ENCODE results near the gene EMP1. TPM values are rescaled to one million over a fixed set of nuclear protein-coding genes. Genes with fewer than 3 reads are reported as not detected.

EMP1 gene
- total RNA-seq, 1 donor from 2014 or later, result not detected

GRCh38 chr12:13200841-13201240 lies 4.3 kb downstream of the EMP1 start:
- H3K4me3 Mint-ChIP-seq, result no peak overlapping the region
- no peaks in the 10 kb centered on the region for H3K9me3 Mint-ChIP-seq
- H3K4me1 Mint-ChIP-seq, result peaks cover 25% of the 10 kb centered on the region
- DNase-seq (no peak), ATAC-seq (ENCODE audit: low read depth) (no peak)
- TF ChIP-seq CTCF (IDR thresholded peaks at IDR 0.05), result no peak
- peaks cover 46% of the 10 kb centered on the region for H3K27me3 Mint-ChIP-seq
- no peak overlapping the region for H3K27ac Mint-ChIP-seq
- POLR2A ChIA-PET, result no interaction called here
- CTCF ChIA-PET, result interaction anchor here (2.3 kb wide), 1 partner anchor 11 kb away, joined by 12 read pairs; no protein-coding TSS in a partner anchor
- intact Hi-C loops (cut with micrococcal nuclease), result no loop called here
- no peaks in the 10 kb centered on the region for H3K36me3 Mint-ChIP-seq (ENCODE audit: low read depth)

GRCh38 chr12:13203034-13203922 lies 6.8 kb downstream of the EMP1 start:
- CTCF ChIA-PET, result interaction anchor here (1.2 kb wide), 1 partner anchor 287 kb away, joined by 3 read pairs; no protein-coding TSS in a partner anchor
- ATAC-seq (ENCODE audit: low read depth), result no peak

GRCh38 chr12:13204428-13204827 lies 7.9 kb downstream of the EMP1 start:
- no peaks in the 10 kb centered on the region for H3K36me3 Mint-ChIP-seq (ENCODE audit: low read depth)
- H3K27ac Mint-ChIP-seq, result no peak overlapping the region
- ATAC-seq (ENCODE audit: low read depth), result no peak
- CTCF ChIA-PET, result interaction anchor here (1.0 to 1.2 kb wide), 2 partner anchors 180 to 288 kb away, joined by 3 read pairs; no protein-coding TSS in a partner anchor
- no peaks in the 10 kb centered on the region for H3K9me3 Mint-ChIP-seq
- peaks cover 44% of the 10 kb centered on the region for H3K27me3 Mint-ChIP-seq
- POLR2A ChIA-PET, result no interaction called here
- DNase-seq, result no peak
- H3K4me3 Mint-ChIP-seq, result no peak overlapping the region
- no peak for TF ChIP-seq CTCF (IDR thresholded peaks at IDR 0.05)
- intact Hi-C loops (cut with micrococcal nuclease), result no loop called here
- H3K4me1 Mint-ChIP-seq, result peaks cover 2% of the 10 kb centered on the region

More at GRCh38 chr12:13203034-13203922, 6.8 kb downstream of the EMP1 start:
- Mint-ChIP-seq H3K36me3 (ENCODE audit: low read depth) (no peaks in the 10 kb centered on the region), H3K27ac (no peak overlapping the region), H3K4me1 (peaks cover 4% of the 10 kb centered on the region), H3K9me3 (no peaks in the 10 kb centered on the region), H3K4me3 (no peak overlapping the region), H3K27me3 (peaks cover 44% of the 10 kb centered on the region)
- POLR2A ChIA-PET, result no interaction called here
- intact Hi-C loops (cut with micrococcal nuclease), result no loop called here
- no peak for TF ChIP-seq CTCF (IDR thresholded peaks at IDR 0.05)
- DNase-seq, result no peak

GRCh38 chr12:13205809-13206559 lies 9.5 kb downstream of the EMP1 start:
- no peak for TF ChIP-seq CTCF (IDR thresholded peaks at IDR 0.05)
- H3K4me1 Mint-ChIP-seq, result no peaks in the 10 kb centered on the region

GRCh38 chr12:13206560-13206897 lies 10.0 kb downstream of the EMP1 start:
- intact Hi-C loops (cut with micrococcal nuclease), result no loop called here
- ChIA-PET CTCF (interaction anchor here (0.9 to 3.9 kb wide), 4 partner anchors 106 to 291 kb away, joined by 3 to 18 read pairs (median 8); no protein-coding TSS in a partner anchor), POLR2A (no interaction called here)
- no peaks in the 10 kb centered on the region for H3K36me3 Mint-ChIP-seq (ENCODE audit: low read depth)
- peaks cover 30% of the 10 kb centered on the region for H3K27me3 Mint-ChIP-seq
- no peak overlapping the region for H3K4me3 Mint-ChIP-seq
- no peak overlapping the region for H3K27ac Mint-ChIP-seq
- no peak for DNase-seq
- ATAC-seq (ENCODE audit: low read depth), result no peak
- no peaks in the 10 kb centered on the region for H3K9me3 Mint-ChIP-seq
- TF ChIP-seq CTCF (IDR thresholded peaks at IDR 0.05), result no peak
- H3K4me1 Mint-ChIP-seq, result no peaks in the 10 kb centered on the region

More at GRCh38 chr12:13205809-13206559, 9.5 kb downstream of the EMP1 start:
- ATAC-seq (ENCODE audit: low read depth) (no peak), DNase-seq (no peak)
- H3K9me3 Mint-ChIP-seq, result no peaks in the 10 kb centered on the region
- no peak overlapping the region for H3K27ac Mint-ChIP-seq
- ChIA-PET CTCF (interaction anchor here (1.9 to 3.9 kb wide), 3 partner anchors 105 to 291 kb away, joined by 6 to 18 read pairs (median 10); no protein-coding TSS in a partner anchor), POLR2A (no interaction called here)
- intact Hi-C loops (cut with micrococcal nuclease), result no loop called here
- H3K27me3 Mint-ChIP-seq, result peaks cover 34% of the 10 kb centered on the region
- no peak overlapping the region for H3K4me3 Mint-ChIP-seq
- no peaks in the 10 kb centered on the region for H3K36me3 Mint-ChIP-seq (ENCODE audit: low read depth)
